ENCODE results near the gene TUBD1.
"Not testable (repeated sequence)": the region's sequence is repeated elsewhere in the genome, so short reads cannot be mapped to it uniquely, and the experiment has no call there.

The TUBD1 gene

GRCh38 chr17:59877965-59878364 is 14.8 kb downstream of the TUBD1 start:
- no peak overlapping the region for H3K27ac ChIP-seq (ENCODE audit: low read length)
- no peak overlapping the region for H2AFZ ChIP-seq (ENCODE audit: low read depth, low read length)
- no peak for DNase-seq
- H3K4me3 ChIP-seq (ENCODE audit: low read depth in 1 of 2, low read length in 2 of 2), result no peak overlapping the region
- peaks cover 42% of the 10 kb centered on the region for H3K36me3 ChIP-seq (ENCODE audit: insufficient read depth, low read length)
- H3K9me3 ChIP-seq (ENCODE audit: insufficient read depth, low read length, severe bottlenecking), result no peaks in the 10 kb centered on the region
- no peaks in the 10 kb centered on the region for H3K4me1 ChIP-seq (ENCODE audit: insufficient read depth, low read length)
- TF ChIP-seq EZH2 (IDR thresholded peaks at IDR 0.05; ENCODE audit: borderline replicate concordance, low read depth, low read length, severe bottlenecking) (no peak), CTCF (IDR thresholded peaks at IDR 0.05; ENCODE audit: borderline replicate concordance, extremely low read depth, low read length, poor library complexity, severe bottlenecking) (no peak)
- no peaks in the 10 kb centered on the region for H3K79me2 ChIP-seq (ENCODE audit: insufficient read depth, low read length)
- ATAC-seq (ENCODE audit: insufficient read depth, low read depth), result no peak
- H3K4me2 ChIP-seq (ENCODE audit: insufficient read depth, low read length), result no peak overlapping the region
- H3K27me3 ChIP-seq (ENCODE audit: insufficient read depth, low read length, poor library complexity), result no peaks in the 10 kb centered on the region
- no peaks in the 10 kb centered on the region for H4K20me1 ChIP-seq (ENCODE audit: insufficient read depth, low read length)
- no peak overlapping the region for H3K9ac ChIP-seq (ENCODE audit: low read depth, low read length)

- H3K4me2 ChIP-seq (ENCODE audit: insufficient read depth, low read length), result no peak overlapping the region
- H3K4me3 ChIP-seq (ENCODE audit: low read depth in 1 of 2, low read length in 2 of 2), result no peak overlapping the region
- H3K36me3 ChIP-seq (ENCODE audit: insufficient read depth, low read length), result peaks cover 51% of the 10 kb centered on the region
- no peak overlapping the region for H2AFZ ChIP-seq (ENCODE audit: low read depth, low read length)
- no peaks in the 10 kb centered on the region for H3K4me1 ChIP-seq (ENCODE audit: insufficient read depth, low read length)
- no peaks in the 10 kb centered on the region for H3K27me3 ChIP-seq (ENCODE audit: insufficient read depth, low read length, poor library complexity)
- no peak overlapping the region for H3K27ac ChIP-seq (ENCODE audit: low read length)
- no peak overlapping the region for H3K9ac ChIP-seq (ENCODE audit: low read depth, low read length)
- H3K9me3 ChIP-seq (ENCODE audit: insufficient read depth, low read length, severe bottlenecking), result no peaks in the 10 kb centered on the region
- TF ChIP-seq EZH2 (IDR thresholded peaks at IDR 0.05; ENCODE audit: borderline replicate concordance, low read depth, low read length, severe bottlenecking), result no peak
- no peak for TF ChIP-seq CTCF (IDR thresholded peaks at IDR 0.05; ENCODE audit: borderline replicate concordance, extremely low read depth, low read length, poor library complexity, severe bottlenecking)
- H3K79me2 ChIP-seq (ENCODE audit: insufficient read depth, low read length), result no peaks in the 10 kb centered on the region
- DNase-seq (no peak), ATAC-seq (ENCODE audit: insufficient read depth, low read depth) (no peak)
- no peaks in the 10 kb centered on the region for H4K20me1 ChIP-seq (ENCODE audit: insufficient read depth, low read length)
Observed at GRCh38 chr17:59876107-59876506, 16.6 kb downstream of the TUBD1 start.

- Histone ChIP-seq H3K4me2 (ENCODE audit: insufficient read depth, low read length) (no peak overlapping the region), H3K27ac (ENCODE audit: low read length) (no peak overlapping the region), H3K9me3 (ENCODE audit: insufficient read depth, low read length, severe bottlenecking) (no peaks in the 10 kb centered on the region), H3K36me3 (ENCODE audit: insufficient read depth, low read length) (peaks cover 45% of the 10 kb centered on the region), H2AFZ (ENCODE audit: low read depth, low read length) (no peak overlapping the region), H3K4me3 (ENCODE audit: low read depth in 1 of 2, low read length in 2 of 2) (no peak overlapping the region), H3K27me3 (ENCODE audit: insufficient read depth, low read length, poor library complexity) (no peaks in the 10 kb centered on the region), H3K79me2 (ENCODE audit: insufficient read depth, low read length) (no peaks in the 10 kb centered on the region), H3K9ac (ENCODE audit: low read depth, low read length) (no peak overlapping the region), H3K4me1 (ENCODE audit: insufficient read depth, low read length) (no peaks in the 10 kb centered on the region), H4K20me1 (ENCODE audit: insufficient read depth, low read length) (no peaks in the 10 kb centered on the region)
- DNase-seq, result no peak
- no peak for TF ChIP-seq EZH2 (IDR thresholded peaks at IDR 0.05; ENCODE audit: borderline replicate concordance, low read depth, low read length, severe bottlenecking)
- no peak for TF ChIP-seq CTCF (IDR thresholded peaks at IDR 0.05; ENCODE audit: borderline replicate concordance, extremely low read depth, low read length, poor library complexity, severe bottlenecking)
- ATAC-seq (ENCODE audit: insufficient read depth, low read depth), result no peak
Observed at GRCh38 chr17:59874376-59874775, 18.4 kb downstream of the TUBD1 start.

GRCh38 chr17:59873414-59873813 is 19.3 kb downstream of the TUBD1 start:
- H3K27ac ChIP-seq (ENCODE audit: low read length); H3K9me3 ChIP-seq (ENCODE audit: insufficient read depth, low read length, severe bottlenecking); H3K79me2 ChIP-seq (ENCODE audit: insufficient read depth, low read length); H3K4me2 ChIP-seq (ENCODE audit: insufficient read depth, low read length); H4K20me1 ChIP-seq (ENCODE audit: insufficient read depth, low read length); H2AFZ ChIP-seq (ENCODE audit: low read depth, low read length); H3K4me1 ChIP-seq (ENCODE audit: insufficient read depth, low read length); H3K27me3 ChIP-seq (ENCODE audit: insufficient read depth, low read length, poor library complexity); DNase-seq; H3K4me3 ChIP-seq (ENCODE audit: low read depth in 1 of 2, low read length in 2 of 2); H3K9ac ChIP-seq (ENCODE audit: low read depth, low read length); ATAC-seq (ENCODE audit: insufficient read depth, low read depth): not testable (repeated sequence)
- H3K36me3 ChIP-seq (ENCODE audit: insufficient read depth, low read length), result peaks cover 45% of the 10 kb centered on the region
